ENCODE results near the gene AQR. TPM values are rescaled to one million over a fixed set of nuclear protein-coding genes. Genes with fewer than 3 reads are reported as not detected.

The AQR gene
- total and polyA plus RNA-seq, 10 of the 15 experiments (the other 5 are each of a cell fraction or from before 2014, with no cell fraction given), result 18.2 to 53.5 (median 32.6) TPM

- TF ChIP-seq ZNF687 (IDR thresholded peaks at IDR 0.05), result no peak
Measured at GRCh38 chr15:34849364-34849959, 120.1 kb downstream of the AQR start (continued).

- no peak overlapping the region for H3K27ac ChIP-seq (ENCODE audit: control insufficient read depth, insufficient read depth)
- H3K4me3 ChIP-seq, result no peak overlapping the region
- in situ Hi-C loops (cut with MboI), result no loop called here
- no peak for FAIRE-seq
- no peak for ATAC-seq
- TF ChIP-seq TBL1XR1 (IDR thresholded peaks at IDR 0.05; ENCODE audit: low read depth, low read length) (no peak), CTCF (IDR thresholded peaks at IDR 0.05 in 2 of 3, conservative IDR thresholded peaks at IDR 0.05 in 1 of 3; ENCODE audit: control insufficient read depth in 2 of 3, extremely low read depth in 1 of 3, insufficient read depth in 1 of 3, low read depth in 3 of 3, low read length in 3 of 3) (no peak), E4F1 (IDR thresholded peaks at IDR 0.05; ENCODE audit: borderline replicate concordance, partially characterized antibody) (no peak), ZNF384 (IDR thresholded peaks at IDR 0.05; ENCODE audit: borderline replicate concordance, low read depth, low read length) (no peak), NRF1 (conservative IDR thresholded peaks at IDR 0.05; ENCODE audit: low read depth, low read length) (no peak), ZSCAN29 (IDR thresholded peaks at IDR 0.05) (no peak), STAT3 (IDR thresholded peaks at IDR 0.05; ENCODE audit: low read depth, low read length) (no peak), MTA2 (IDR thresholded peaks at IDR 0.05; ENCODE audit: low read depth) (no peak), SMAD1 (IDR thresholded peaks at IDR 0.05; ENCODE audit: low read depth, partially characterized antibody) (no peak), NBN (IDR thresholded peaks at IDR 0.05) (no peak)
- BruUV-seq (replicated peaks), result no TSS peak
- no peaks in the 10 kb centered on the region for H3K4me1 ChIP-seq (ENCODE audit: control insufficient read depth, insufficient read depth, low read length)
- H3K9me3 ChIP-seq (replicated peaks; ENCODE audit: control insufficient read depth, insufficient read depth, low read length), result no peaks in the 10 kb centered on the region
- H4K20me1 ChIP-seq (ENCODE audit: control insufficient read depth, insufficient read depth), result no peaks in the 10 kb centered on the region
- ChIA-PET SMC1A (ENCODE audit: uncharacterized antibody, unreplicated experiment) (no interaction called here), RAD21 (ENCODE audit: unreplicated experiment) (no interaction called here), CTCF (no interaction called here), POLR2A (no interaction called here)
- no peak overlapping the region for H3K4me2 ChIP-seq (ENCODE audit: control insufficient read depth, insufficient read depth)
- WGBS (ENCODE audit: insufficient coverage, insufficient replicate concordance, low lambda C conversion rate, missing lambda C conversion rate), result 27% methylated on average over 1 of the region's 1 CpG
- H3K9ac ChIP-seq (ENCODE audit: control insufficient read depth, insufficient read depth, low read length), result no peak overlapping the region
- no peak for DNase-seq (ENCODE audit: low read depth, low spot score)
- intact Hi-C loops (cut with micrococcal nuclease; ENCODE audit: unreplicated experiment), result no loop called here
- H2AFZ ChIP-seq (ENCODE audit: control insufficient read depth, low read depth, low read length), result no peak overlapping the region
- no peaks in the 10 kb centered on the region for H3K79me2 ChIP-seq (ENCODE audit: control insufficient read depth, insufficient read depth, low read length)
- no peaks in the 10 kb centered on the region for H3K36me3 ChIP-seq (ENCODE audit: control insufficient read depth in 2 of 2, insufficient read depth in 2 of 2, low read length in 1 of 2)
- no peaks in the 10 kb centered on the region for H3K27me3 ChIP-seq (replicated peaks in 1 of 2; ENCODE audit: control insufficient read depth in 2 of 2, insufficient read depth in 2 of 2, low read length in 1 of 2)
Measured at GRCh38 chr15:34847598-34847997, 121.9 kb downstream of the AQR start.

Data from GM12878 (cell line).